GM21390 (cell line): ENCODE results near the gene C1QTNF12.
"Not testable (repeated sequence)": the region's sequence is repeated elsewhere in the genome, so short reads cannot be mapped to it uniquely, and the experiment has no call there.

ENCODE experiments used
- ATAC-seq: cut with Tn5 transposase; IDR thresholded peaks from one replicate; pipeline ENCODE4 v1.9.1; 2021; ENCODE audit not compliant: unreplicated experiment

C1QTNF12 gene

GRCh38 chr1:1259951-1260600 is 13.6 kb upstream of the C1QTNF12 start:
- ATAC-seq = no peak

- no peak for ATAC-seq
Measured at GRCh38 chr1:1259540-1259939, 13.0 kb upstream of the C1QTNF12 start.

- no peak for ATAC-seq
Measured at GRCh38 chr1:1259119-1259488, 12.6 kb upstream of the C1QTNF12 start.

GRCh38 chr1:1256956-1257871 is 10.7 kb upstream of the C1QTNF12 start:
- no peak for ATAC-seq

GRCh38 chr1:1255611-1256010 is 9.1 kb upstream of the C1QTNF12 start:
- ATAC-seq = no peak

- ATAC-seq = no peak
Measured at GRCh38 chr1:1255078-1255477, 8.6 kb upstream of the C1QTNF12 start.

GRCh38 chr1:1254667-1254998 is 8.1 kb upstream of the C1QTNF12 start:
- ATAC-seq = no peak

GRCh38 chr1:1253972-1254666 is 7.6 kb upstream of the C1QTNF12 start:
- ATAC-seq = no peak

GRCh38 chr1:1253314-1253713 is 6.8 kb upstream of the C1QTNF12 start:
- ATAC-seq = no peak

GRCh38 chr1:1250786-1251284 is 4.3 kb upstream of the C1QTNF12 start:
- no peak for ATAC-seq

- ATAC-seq = not testable (repeated sequence)
Measured at GRCh38 chr1:1248009-1248913, 1.7 kb upstream of the C1QTNF12 start.

GRCh38 chr1:1247341-1247913 is 905 bp upstream of the C1QTNF12 start:
- no peak for ATAC-seq

GRCh38 chr1:1245817-1246576 is 525 bp downstream of the C1QTNF12 start:
- no peak for ATAC-seq

- no peak for ATAC-seq
Measured at GRCh38 chr1:1245178-1245816, 1.2 kb downstream of the C1QTNF12 start.

GRCh38 chr1:1244192-1244811 is 2.2 kb downstream of the C1QTNF12 start:
- no peak for ATAC-seq

- no peak for ATAC-seq
Measured at GRCh38 chr1:1243807-1244191, 2.7 kb downstream of the C1QTNF12 start.

GRCh38 chr1:1243266-1243660 is 3.3 kb downstream of the C1QTNF12 start:
- ATAC-seq = no peak

GRCh38 chr1:1242461-1243265 is 3.9 kb downstream of the C1QTNF12 start:
- ATAC-seq = no peak
